ENCODE measurements around the gene MEGF6. TPM values are rescaled to one million over a fixed set of nuclear protein-coding genes. Genes with fewer than 3 reads are reported as not detected.

MEGF6 gene
- total and polyA plus RNA-seq, 2 of the 8 experiments (the other 6 are each of a cell fraction or from before 2014, with no cell fraction given): 4.1 to 14.8 TPM

GRCh38 chr1:3657578-3658230 lies 46.4 kb upstream of the MEGF6 start:
- Histone ChIP-seq H4K20me1 (replicated peaks in 1 of 2; ENCODE audit: control insufficient read depth in 1 of 2, insufficient read depth in 2 of 2, low read length in 2 of 2) (no peaks in the 10 kb centered on the region), H3K56ac (replicated peaks; ENCODE audit: insufficient read length, low read depth, low read length) (no peak overlapping the region), H2BK5ac (ENCODE audit: low read depth, low read length) (no peak overlapping the region), H3K79me2 (ENCODE audit: control insufficient read depth in 1 of 2, insufficient read depth in 2 of 2, low read length in 2 of 2) (no peaks in the 10 kb centered on the region), H2BK20ac (ENCODE audit: low read length) (no peak overlapping the region), H3K23me2 (ENCODE audit: low read depth, low read length) (no peaks in the 10 kb centered on the region; the same call in 1 of the 2 replicates), H4K91ac (replicated peaks; ENCODE audit: insufficient read length, low read length) (no peak overlapping the region), H2AFZ (ENCODE audit: low read length) (no peak overlapping the region), H3K23ac (ENCODE audit: insufficient read length) (no peak overlapping the region), H3K4me3 (ENCODE audit: extremely low read depth in 1 of 4, insufficient read depth in 2 of 4, low read depth in 3 of 4, low read length in 4 of 4) (no peak overlapping the region), H3K79me1 (ENCODE audit: low read depth, low read length) (no peaks in the 10 kb centered on the region), H3K4me2 (ENCODE audit: insufficient read depth in 1 of 2, low read depth in 2 of 2, low read length in 2 of 2) (no peak overlapping the region), H3K9me3 (ENCODE audit: insufficient read depth in 2 of 2, low read depth in 1 of 2, low read length in 1 of 2) (no peaks in the 10 kb centered on the region), H2BK12ac (ENCODE audit: low read depth, low read length) (no peak overlapping the region), H3K4ac (replicated peaks; ENCODE audit: insufficient read length, low read depth, low read length) (no peak overlapping the region), H2BK120ac (replicated peaks; ENCODE audit: low read depth, low read length) (no peak overlapping the region), H3K18ac (ENCODE audit: extremely low read depth, low read length) (peak overlapping the region; percentile 32; the same call in 1 of the 2 replicates), H4K5ac (ENCODE audit: insufficient read length, low read depth, low read length) (no peak overlapping the region), H3K4me1 (replicated peaks in 1 of 4; ENCODE audit: control insufficient read depth in 3 of 4, insufficient read depth in 4 of 4, low read length in 3 of 4) (peaks cover 0 to 7% (median 4%) of the 10 kb centered on the region in 4 experiments; a peak in 5 of 7 replicates), H3K27me3 (replicated peaks in 1 of 4; ENCODE audit: control insufficient read depth in 3 of 4, extremely low read depth in 1 of 4, insufficient read depth in 3 of 4, low read length in 3 of 4) (peaks cover 22 to 49% (median 39%) of the 10 kb centered on the region in 4 experiments), H2AK5ac (ENCODE audit: low read depth, low read length) (no peak overlapping the region), H3K27ac (ENCODE audit: low read depth, low read length) (no peak overlapping the region), H3K14ac (ENCODE audit: insufficient read length) (no peak overlapping the region), H3K9ac (replicated peaks in 1 of 4; ENCODE audit: extremely low read depth in 1 of 4, low read depth in 3 of 4, low read length in 3 of 4) (no peak overlapping the region), H3K36me3 (ENCODE audit: control insufficient read depth in 2 of 4, insufficient read depth in 4 of 4, low read length in 3 of 4) (no peaks in the 10 kb centered on the region; a peak in 1 of 8 replicates), H2BK15ac (ENCODE audit: low read length) (no peak overlapping the region), H4K8ac (ENCODE audit: extremely low read depth, insufficient read depth, low read length) (peak overlapping the region; percentile 35; the same call in 1 of the 2 replicates)
- ChIA-PET POLR2A (ENCODE audit: partially characterized antibody) (no interaction called here), CTCF (ENCODE audit: partially characterized antibody) (interaction anchor here (0.6 to 1.4 kb wide), 2 partner anchors 44 to 66 kb away, joined by 3 read pairs; no protein-coding TSS in a partner anchor)
- DNase-seq (ENCODE audit: low read depth in 1 of 2, low spot score in 2 of 2): no peak
- no peak for FAIRE-seq
- 81% methylated on average over 26 of the region's 26 CpGs; no CpG with 5 or more reads in 1 of the 2 experiments for WGBS, 2 experiments (ENCODE audit: extremely low coverage in 1 of 2, insufficient coverage in 1 of 2, insufficient read length in 1 of 2, insufficient replicate concordance in 2 of 2, low coverage in 1 of 2, low lambda C conversion rate in 2 of 2, missing lambda C conversion rate in 1 of 2)
- TF ChIP-seq CREB1 (IDR thresholded peaks at IDR 0.05) (no peak), FOSL1 (IDR thresholded peaks at IDR 0.05; ENCODE audit: insufficient read depth, low read depth, low read length) (no peak)

Measured in H1 (cell line).